OCI-LY3 (cell line): Measurements from ENCODE around the gene PHF23.

Source experiments
- H2AFZ ChIP-seq: fragments of 200-600, 300-600 bp; shearing (Covaris generic); 2 replicates; pipeline ENCODE4 v1.6.0; 2014; ENCODE audit warnings: antibody characterized with exemption, low read depth, low read length
- H3K27ac ChIP-seq: fragments of 200-600, 300-600 bp; sonication (generic); 2 replicates; pipeline ENCODE4 v1.5.1; 2014; ENCODE audit warnings: mild to moderate bottlenecking, low read length, moderate library complexity, mixed read lengths
- H3K27me3 ChIP-seq: fragments of 200-600, 300-600 bp; sonication (generic); 2 replicates; pipeline ENCODE4 v1.6.1; 2014; ENCODE audit warnings: low read depth, low read length, mixed read lengths
- H3K36me3 ChIP-seq: fragments of 200-600, 300-600 bp; sonication (generic); replicated peaks from 2 replicates; pipeline ENCODE3; 2014; ENCODE audit warnings: low read depth, low read length, mixed read lengths
- H3K4me1 ChIP-seq: fragments of 300-600, 200-600 bp; sonication (generic); 2 replicates; pipeline ENCODE4 v1.6.1; 2014; ENCODE audit warnings: low read length, mixed read lengths
- H3K4me2 ChIP-seq: fragments of 200-600, 300-600 bp; sonication (generic); 2 replicates; pipeline ENCODE4 v1.6.1; 2014; ENCODE audit warnings: low read length, mixed read lengths
- H3K4me3 ChIP-seq: fragments of 300-600, 200-600 bp; sonication (generic); 2 replicates; pipeline ENCODE4 v1.5.1; 2014; ENCODE audit warnings: antibody characterized with exemption, mild to moderate bottlenecking, low read length, moderate library complexity
- H3K79me2 ChIP-seq: fragments of 300-600, 200-600 bp; shearing (Covaris generic); 2 replicates; pipeline ENCODE4 v1.6.1; 2014; ENCODE audit warnings: mild to moderate bottlenecking, low read length, mixed read lengths
- H3K9ac ChIP-seq: fragments of 300-600, 200-600 bp; shearing (Covaris generic); 2 replicates; pipeline ENCODE4 v1.6.0; 2014; ENCODE audit warnings: mild to moderate bottlenecking, low read length, moderate library complexity
- H3K9me3 ChIP-seq: fragments of 200-600, 300-600 bp; shearing (Covaris generic); 2 replicates; pipeline ENCODE4 v1.6.1; 2014; ENCODE audit warnings: low read length, mixed read lengths; ENCODE audit not compliant: insufficient read depth
- H4K20me1 ChIP-seq: fragments of 200-600, 300-600 bp; sonication (generic); 2 replicates; pipeline ENCODE4 v1.6.1; 2016; ENCODE audit warnings: low read length, mixed read lengths; ENCODE audit not compliant: insufficient read depth
- CTCF ChIP-seq: fragments of 200-600, 300-600 bp; sonication (generic); IDR thresholded peaks from 2 replicates; pipeline ENCODE4 v1.5.1; 2014; ENCODE audit warnings: antibody characterized with exemption, low read length, low read depth
- EZH2phosphoT487 ChIP-seq: fragments of 200-600 bp; shearing (Covaris generic); IDR thresholded peaks from 2 replicates; pipeline ENCODE4 v1.6.1; 2018; ENCODE audit warnings: antibody characterized with exemption, mixed run types, low read depth

PHF23 gene

GRCh38 chr17:7262192-7262934 is 23.1 kb upstream of the PHF23 start, which contains the start of gene CLDN7:
CLDN7 (minus strand) TSS chr17:7262478; CDS start chr17:7262043, 435 bp downstream.
- no peaks in the 10 kb centered on the region for H3K9me3 ChIP-seq
- H3K9ac ChIP-seq = no peak within 1 kb of the TSS
- no peaks in the 10 kb centered on the region for H4K20me1 ChIP-seq
- no peaks in the 10 kb centered on the region for H3K27me3 ChIP-seq
- 0 out of 2 replicates have a peak, but pooled peaks cover 2% of the 10 kb centered on the region for H3K4me1 ChIP-seq
- H3K27ac ChIP-seq = no peak within 1 kb of the TSS
- TF ChIP-seq EZH2phosphoT487 (no peak), CTCF (no peak)
- H3K4me2 ChIP-seq = peak within 1 kb of the TSS; percentile 48
- no peaks in the 10 kb centered on the region for H3K36me3 ChIP-seq
- no peaks in the 10 kb centered on the region for H3K79me2 ChIP-seq
- H2AFZ ChIP-seq = peak within 1 kb of the TSS; percentile 40; the same call in 1 of the 2 replicates
- 0 out of 2 replicates have a peak within 1 kb of the TSS, but pooled peaks have one; percentile 26 for H3K4me3 ChIP-seq

DNA sequence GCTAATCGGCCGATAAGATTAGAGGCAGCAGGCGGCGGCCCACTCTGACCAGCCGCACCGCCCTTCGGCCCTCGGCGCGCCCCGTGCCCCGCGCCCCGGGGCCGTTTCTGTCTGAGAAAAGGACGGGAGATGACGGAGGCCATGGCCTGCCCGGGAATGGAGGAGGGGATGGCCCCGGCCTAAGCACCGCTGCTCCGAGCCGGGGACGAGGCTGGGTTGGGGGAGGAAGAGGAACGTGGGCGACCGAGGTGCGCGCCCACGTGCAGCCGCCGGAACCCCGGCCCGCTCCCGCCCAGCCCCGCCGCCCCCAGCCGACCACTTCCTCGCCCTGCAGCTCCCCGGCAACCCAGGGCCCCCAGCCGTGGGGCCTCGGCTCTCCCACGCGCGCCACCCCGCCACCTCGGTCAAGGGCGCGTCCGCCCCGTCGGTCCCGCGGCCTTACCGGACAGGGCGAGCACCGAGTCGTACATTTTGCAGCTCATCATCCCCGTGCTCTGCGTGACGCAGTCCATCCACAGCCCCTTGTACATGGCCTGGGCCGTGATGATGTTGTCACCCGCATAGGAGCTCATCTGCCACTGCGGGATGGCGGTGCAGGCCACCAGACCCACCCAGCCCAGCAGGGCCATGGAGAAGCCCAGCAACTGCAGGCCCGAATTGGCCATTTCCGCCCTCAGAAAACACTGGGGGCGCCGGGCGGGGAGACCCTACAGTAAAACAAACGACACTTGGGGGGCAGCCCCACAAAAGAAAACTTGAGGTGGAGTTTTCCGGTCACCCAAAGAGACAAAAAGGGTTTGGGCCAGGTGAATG is 22.3 kb upstream of the PHF23 start:
- Histone ChIP-seq H3K4me2 (no peak overlapping the region), H3K27me3 (no peaks in the 10 kb centered on the region), H3K36me3 (no peaks in the 10 kb centered on the region), H3K79me2 (no peaks in the 10 kb centered on the region), H2AFZ (no peak overlapping the region), H3K27ac (no peak overlapping the region), H4K20me1 (no peaks in the 10 kb centered on the region), H3K4me1 (0 out of 2 replicates have a peak, but pooled peaks cover 2% of the 10 kb centered on the region), H3K9me3 (no peaks in the 10 kb centered on the region), H3K4me3 (no peak overlapping the region), H3K9ac (no peak overlapping the region)
- TF ChIP-seq CTCF (no peak), EZH2phosphoT487 (no peak)

DNA sequence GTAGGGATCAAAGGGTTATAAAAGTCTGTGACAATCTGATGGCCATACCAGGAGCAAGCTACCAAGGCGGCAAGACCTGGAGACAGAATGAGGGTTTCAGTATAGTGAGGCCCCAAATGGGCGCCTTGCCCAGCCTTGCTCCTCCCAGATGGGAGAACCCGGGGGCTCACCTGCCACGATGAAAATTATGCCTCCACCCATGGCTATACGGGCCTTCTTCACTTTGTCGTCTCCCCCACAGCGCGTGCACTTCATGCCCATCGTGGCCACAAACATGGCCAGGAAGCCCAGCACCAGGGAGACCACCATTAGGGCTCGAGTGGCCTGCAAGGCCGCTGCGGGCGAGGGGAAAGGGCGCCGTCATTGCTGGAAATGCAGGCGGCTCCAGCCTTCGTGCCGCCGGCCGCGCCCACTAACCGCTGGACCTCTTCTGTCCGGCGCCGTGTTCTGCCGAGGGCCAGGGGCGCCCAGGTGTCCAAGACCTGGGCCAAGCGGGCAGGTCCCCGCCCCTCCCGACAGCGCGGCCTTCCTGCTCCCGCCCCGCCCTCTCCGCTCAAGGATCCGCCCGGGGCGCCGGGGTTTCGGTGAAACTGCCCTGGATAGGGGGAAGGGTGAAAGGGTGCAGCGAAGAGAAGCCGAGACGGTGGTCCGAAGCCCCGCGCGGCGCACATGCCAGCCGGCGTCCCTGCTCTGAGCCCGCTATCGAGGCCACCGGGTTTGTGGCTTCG is 21.6 kb upstream of the PHF23 start:
- H3K9me3 ChIP-seq = no peaks in the 10 kb centered on the region
- H3K4me2 ChIP-seq = no peak overlapping the region
- no peaks in the 10 kb centered on the region for H3K27me3 ChIP-seq
- no peak overlapping the region for H2AFZ ChIP-seq
- no peak overlapping the region for H3K9ac ChIP-seq
- no peak overlapping the region for H3K27ac ChIP-seq
- TF ChIP-seq EZH2phosphoT487 (no peak), CTCF (no peak)
- no peak overlapping the region for H3K4me3 ChIP-seq
- H3K79me2 ChIP-seq = no peaks in the 10 kb centered on the region
- no peaks in the 10 kb centered on the region for H3K36me3 ChIP-seq
- 0 out of 2 replicates have a peak, but pooled peaks cover 2% of the 10 kb centered on the region for H3K4me1 ChIP-seq
- H4K20me1 ChIP-seq = no peaks in the 10 kb centered on the region
